ENCODE data around the gene CERS5.
"Not testable (repeated sequence)": the region's sequence is repeated elsewhere in the genome, so short reads cannot be mapped to it uniquely, and the experiment has no call there.

CERS5 gene

GRCh38 chr12:50156641-50157040 lies 10.5 kb downstream of the CERS5 start:
- Histone ChIP-seq H3K4me2 (ENCODE audit: low read length) (no peak overlapping the region), H3K36me3 (ENCODE audit: insufficient read depth, low read length) (peaks cover 6% of the 10 kb centered on the region), H3K9ac (ENCODE audit: low read depth, low read length) (no peak overlapping the region), H3K9me3 (replicated peaks; ENCODE audit: low read length) (no peaks in the 10 kb centered on the region), H3K4me3 (ENCODE audit: low read length) (no peak overlapping the region), H3K4me1 (ENCODE audit: control insufficient read depth, insufficient read depth, low read length) (peaks cover 6% of the 10 kb centered on the region), H3K27me3 (ENCODE audit: control insufficient read depth, insufficient read depth, low read length) (no peaks in the 10 kb centered on the region)

GRCh38 chr12:50154947-50155346 lies 12.2 kb downstream of the CERS5 start:
- not testable (repeated sequence) for H3K9me3 ChIP-seq (replicated peaks; ENCODE audit: low read length); H3K4me3 ChIP-seq (ENCODE audit: low read length)

DNA sequence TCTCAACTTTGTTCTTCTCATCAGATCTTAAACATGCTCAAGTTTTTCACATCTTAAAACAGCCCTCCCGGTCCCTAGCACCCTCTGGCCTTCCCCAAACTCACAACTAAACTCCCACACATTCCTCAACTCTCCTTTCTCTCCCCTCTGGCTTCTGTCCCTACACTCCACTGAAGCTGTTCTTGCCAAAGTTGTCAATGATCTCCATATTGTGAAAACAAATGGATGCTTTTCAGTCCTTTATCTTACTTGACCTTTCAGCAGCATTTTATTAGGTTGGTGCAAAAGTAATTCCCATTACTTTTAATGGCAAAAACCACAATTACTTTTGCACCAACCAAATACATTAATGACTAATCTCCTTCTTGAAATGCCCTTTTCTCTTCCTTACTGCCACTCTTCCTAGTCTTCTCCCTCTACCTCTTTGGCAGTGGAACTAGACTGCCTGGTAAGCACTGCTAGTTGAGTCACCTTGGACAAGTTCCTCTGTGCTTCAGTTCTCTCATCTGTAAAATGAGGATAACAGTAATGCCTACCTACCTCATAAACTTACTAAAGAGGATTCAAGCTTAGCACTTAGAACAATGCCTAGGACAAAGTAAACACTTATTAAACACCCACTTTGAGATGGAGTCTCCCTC lies 16.0 kb downstream of the CERS5 start:
- Histone ChIP-seq H3K4me2 (ENCODE audit: low read length) (no peak overlapping the region), H3K4me1 (ENCODE audit: control insufficient read depth, insufficient read depth, low read length) (no peaks in the 10 kb centered on the region), H3K4me3 (ENCODE audit: low read length) (no peak overlapping the region), H3K27me3 (ENCODE audit: control insufficient read depth, insufficient read depth, low read length) (no peaks in the 10 kb centered on the region), H3K36me3 (ENCODE audit: insufficient read depth, low read length) (peaks cover 2% of the 10 kb centered on the region), H3K9ac (ENCODE audit: low read depth, low read length) (no peak overlapping the region), H3K9me3 (replicated peaks; ENCODE audit: low read length) (no peaks in the 10 kb centered on the region)

More at GRCh38 chr12:50154947-50155346, 12.2 kb downstream of the CERS5 start:
- H3K9ac ChIP-seq (ENCODE audit: low read depth, low read length); H3K36me3 ChIP-seq (ENCODE audit: insufficient read depth, low read length); H3K4me2 ChIP-seq (ENCODE audit: low read length); H3K4me1 ChIP-seq (ENCODE audit: control insufficient read depth, insufficient read depth, low read length); H3K27me3 ChIP-seq (ENCODE audit: control insufficient read depth, insufficient read depth, low read length): not testable (repeated sequence)

GRCh38 chr12:50149311-50149710 lies 17.9 kb downstream of the CERS5 start:
- no peak overlapping the region for H3K4me2 ChIP-seq (ENCODE audit: low read length)
- no peaks in the 10 kb centered on the region for H3K27me3 ChIP-seq (ENCODE audit: control insufficient read depth, insufficient read depth, low read length)
- H3K9ac ChIP-seq (ENCODE audit: low read depth, low read length) = no peak overlapping the region
- no peaks in the 10 kb centered on the region for H3K9me3 ChIP-seq (replicated peaks; ENCODE audit: low read length)
- no peak overlapping the region for H3K4me3 ChIP-seq (ENCODE audit: low read length)
- peaks cover 2% of the 10 kb centered on the region for H3K36me3 ChIP-seq (ENCODE audit: insufficient read depth, low read length)
- H3K4me1 ChIP-seq (ENCODE audit: control insufficient read depth, insufficient read depth, low read length) = no peaks in the 10 kb centered on the region

GRCh38 chr12:50148011-50148410 lies 19.2 kb downstream of the CERS5 start:
- H3K4me1 ChIP-seq (ENCODE audit: control insufficient read depth, insufficient read depth, low read length); H3K27me3 ChIP-seq (ENCODE audit: control insufficient read depth, insufficient read depth, low read length); H3K9me3 ChIP-seq (replicated peaks; ENCODE audit: low read length); H3K4me3 ChIP-seq (ENCODE audit: low read length); H3K36me3 ChIP-seq (ENCODE audit: insufficient read depth, low read length); H3K4me2 ChIP-seq (ENCODE audit: low read length); H3K9ac ChIP-seq (ENCODE audit: low read depth, low read length): not testable (repeated sequence)

DNA sequence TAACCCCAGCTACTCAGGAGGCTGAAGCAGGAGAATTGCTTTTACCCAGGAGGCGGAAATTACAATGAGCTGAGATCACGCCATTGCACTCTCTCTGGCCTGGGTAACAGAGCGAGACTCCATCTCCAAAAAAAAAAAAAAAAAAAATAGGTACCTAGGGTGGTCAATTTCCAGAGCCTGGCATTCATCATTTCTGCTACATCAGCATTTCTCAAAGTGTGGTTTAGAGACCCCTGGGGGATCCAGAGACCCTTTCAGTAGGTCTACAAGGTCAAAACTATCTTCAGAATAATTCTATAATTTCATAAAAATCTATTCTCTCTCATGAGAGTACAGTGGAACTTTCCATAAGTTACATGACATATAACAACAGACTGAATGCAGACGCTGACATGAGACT lies 19.9 kb downstream of the CERS5 start:
- Histone ChIP-seq H3K9me3 (replicated peaks; ENCODE audit: low read length) (no peaks in the 10 kb centered on the region), H3K4me2 (ENCODE audit: low read length) (no peak overlapping the region), H3K4me3 (ENCODE audit: low read length) (no peak overlapping the region), H3K36me3 (ENCODE audit: insufficient read depth, low read length) (peaks cover 13% of the 10 kb centered on the region), H3K27me3 (ENCODE audit: control insufficient read depth, insufficient read depth, low read length) (no peaks in the 10 kb centered on the region), H3K4me1 (ENCODE audit: control insufficient read depth, insufficient read depth, low read length) (no peaks in the 10 kb centered on the region), H3K9ac (ENCODE audit: low read depth, low read length) (no peak overlapping the region)

DNA sequence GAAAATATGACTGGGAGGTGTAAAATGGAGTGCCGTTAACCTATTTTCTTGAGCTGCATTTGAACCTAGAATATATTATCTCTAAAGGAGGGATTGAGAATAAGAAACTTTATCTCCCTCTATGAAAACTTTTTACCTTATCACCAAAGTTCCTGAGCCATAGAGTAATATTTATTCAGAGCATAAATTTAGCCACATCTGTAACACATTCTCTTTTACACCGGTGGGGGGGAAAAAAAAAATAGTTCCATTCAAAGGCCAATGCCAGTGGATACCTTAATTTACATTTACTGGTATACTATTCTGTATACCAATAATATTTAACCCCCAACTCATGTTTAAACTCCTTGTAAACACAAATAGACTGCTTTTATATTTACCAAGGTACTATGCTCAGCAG lies 21.7 kb downstream of the CERS5 start:
- no peak overlapping the region for H3K4me3 ChIP-seq (ENCODE audit: low read length)
- no peak overlapping the region for H3K4me2 ChIP-seq (ENCODE audit: low read length)
- no peak overlapping the region for H3K9ac ChIP-seq (ENCODE audit: low read depth, low read length)
- peaks cover 23% of the 10 kb centered on the region for H3K36me3 ChIP-seq (ENCODE audit: insufficient read depth, low read length)
- no peaks in the 10 kb centered on the region for H3K27me3 ChIP-seq (ENCODE audit: control insufficient read depth, insufficient read depth, low read length)
- no peaks in the 10 kb centered on the region for H3K9me3 ChIP-seq (replicated peaks; ENCODE audit: low read length)
- no peaks in the 10 kb centered on the region for H3K4me1 ChIP-seq (ENCODE audit: control insufficient read depth, insufficient read depth, low read length)

- H3K36me3 ChIP-seq (ENCODE audit: insufficient read depth, low read length) = peaks cover 45% of the 10 kb centered on the region
- no peaks in the 10 kb centered on the region for H3K27me3 ChIP-seq (ENCODE audit: control insufficient read depth, insufficient read depth, low read length)
- no peak overlapping the region for H3K4me2 ChIP-seq (ENCODE audit: low read length)
- H3K9me3 ChIP-seq (replicated peaks; ENCODE audit: low read length) = no peaks in the 10 kb centered on the region
- no peaks in the 10 kb centered on the region for H3K4me1 ChIP-seq (ENCODE audit: control insufficient read depth, insufficient read depth, low read length)
- H3K9ac ChIP-seq (ENCODE audit: low read depth, low read length) = no peak overlapping the region
- H3K4me3 ChIP-seq (ENCODE audit: low read length) = no peak overlapping the region
Measured at GRCh38 chr12:50142993-50143392, 24.2 kb downstream of the CERS5 start.

DNA sequence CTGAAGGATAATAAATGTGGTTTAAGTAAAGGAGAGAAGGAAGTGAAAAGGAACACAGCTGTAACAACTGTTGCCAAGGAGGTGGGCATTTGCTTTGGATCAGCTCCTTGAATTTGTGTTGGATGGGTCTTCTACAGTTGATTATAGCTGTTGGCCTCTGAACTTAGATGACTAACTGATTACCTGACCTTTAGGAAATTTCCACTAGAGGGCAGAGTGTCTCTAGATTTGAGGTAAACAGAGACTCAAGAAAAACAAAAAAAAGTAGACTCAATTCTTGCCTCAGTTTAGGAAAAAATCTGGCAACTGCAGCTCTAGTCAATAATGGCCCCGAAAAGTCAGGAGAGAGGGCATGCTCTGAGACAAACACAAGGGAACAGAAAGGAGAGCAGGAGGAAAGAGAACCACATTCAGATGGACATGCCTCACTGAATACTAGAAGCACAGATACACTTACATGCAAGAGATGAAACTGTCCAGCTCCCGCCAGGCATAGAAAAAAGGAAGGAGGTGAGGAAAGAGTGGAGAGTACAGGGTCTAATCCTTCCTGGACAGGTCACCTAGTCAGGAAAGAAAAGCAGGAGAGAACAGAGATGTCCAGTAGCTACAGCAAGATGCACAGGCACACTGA lies 34.5 kb downstream of the CERS5 start:
- H3K36me3 ChIP-seq (ENCODE audit: insufficient read depth, low read length) = peaks cover 67% of the 10 kb centered on the region
- H3K27me3 ChIP-seq (ENCODE audit: control insufficient read depth, insufficient read depth, low read length) = no peaks in the 10 kb centered on the region
- H3K4me3 ChIP-seq (ENCODE audit: low read length) = no peak overlapping the region
- peaks cover 5% of the 10 kb centered on the region for H3K4me1 ChIP-seq (ENCODE audit: control insufficient read depth, insufficient read depth, low read length)
- H3K9me3 ChIP-seq (replicated peaks; ENCODE audit: low read length) = no peaks in the 10 kb centered on the region
- no peak overlapping the region for H3K9ac ChIP-seq (ENCODE audit: low read depth, low read length)
- H3K4me2 ChIP-seq (ENCODE audit: low read length) = no peak overlapping the region

GRCh38 chr12:50129290-50129689 lies 37.9 kb downstream of the CERS5 start:
- no peaks in the 10 kb centered on the region for H3K4me1 ChIP-seq (ENCODE audit: control insufficient read depth, insufficient read depth, low read length)
- no peaks in the 10 kb centered on the region for H3K9me3 ChIP-seq (replicated peaks; ENCODE audit: low read length)
- no peak overlapping the region for H3K9ac ChIP-seq (ENCODE audit: low read depth, low read length)
- H3K4me2 ChIP-seq (ENCODE audit: low read length) = no peak overlapping the region
- H3K27me3 ChIP-seq (ENCODE audit: control insufficient read depth, insufficient read depth, low read length) = no peaks in the 10 kb centered on the region
- H3K4me3 ChIP-seq (ENCODE audit: low read length) = no peak overlapping the region
- H3K36me3 ChIP-seq (ENCODE audit: insufficient read depth, low read length) = peaks cover 60% of the 10 kb centered on the region

- Histone ChIP-seq H3K4me3 (ENCODE audit: low read length) (no peak overlapping the region), H3K27me3 (ENCODE audit: control insufficient read depth, insufficient read depth, low read length) (no peaks in the 10 kb centered on the region), H3K4me2 (ENCODE audit: low read length) (no peak overlapping the region), H3K4me1 (ENCODE audit: control insufficient read depth, insufficient read depth, low read length) (no peaks in the 10 kb centered on the region), H3K9me3 (replicated peaks; ENCODE audit: low read length) (no peaks in the 10 kb centered on the region), H3K36me3 (ENCODE audit: insufficient read depth, low read length) (peaks cover 50% of the 10 kb centered on the region), H3K9ac (ENCODE audit: low read depth, low read length) (no peak overlapping the region)
Measured at GRCh38 chr12:50127546-50127945, 39.6 kb downstream of the CERS5 start.

DNA sequence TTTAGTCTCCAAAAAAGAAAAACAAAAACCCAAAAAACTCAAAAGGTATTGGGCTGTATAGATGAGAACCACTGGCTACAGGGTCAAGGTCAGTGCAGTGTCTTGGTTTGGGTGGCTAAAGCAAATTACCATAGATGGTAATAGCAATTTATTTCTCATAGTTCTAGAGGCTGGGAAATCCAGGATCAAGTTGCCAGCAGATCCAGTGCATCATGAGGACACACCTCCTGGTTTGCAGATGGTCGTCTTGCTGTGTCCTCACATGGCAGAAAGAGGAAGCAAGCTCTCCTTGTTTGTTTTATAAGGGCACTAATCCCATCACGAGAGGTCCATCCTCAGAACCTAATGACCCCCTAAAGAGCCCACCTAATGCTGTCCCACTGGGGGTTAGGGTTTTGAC lies 44.0 kb downstream of the CERS5 start:
- no peak overlapping the region for H3K4me3 ChIP-seq (ENCODE audit: low read length)
- no peak overlapping the region for H3K4me2 ChIP-seq (ENCODE audit: low read length)
- H3K9me3 ChIP-seq (replicated peaks; ENCODE audit: low read length) = no peaks in the 10 kb centered on the region
- H3K27me3 ChIP-seq (ENCODE audit: control insufficient read depth, insufficient read depth, low read length) = no peaks in the 10 kb centered on the region
- H3K36me3 ChIP-seq (ENCODE audit: insufficient read depth, low read length) = peaks cover 46% of the 10 kb centered on the region
- H3K4me1 ChIP-seq (ENCODE audit: control insufficient read depth, insufficient read depth, low read length) = no peaks in the 10 kb centered on the region
- no peak overlapping the region for H3K9ac ChIP-seq (ENCODE audit: low read depth, low read length)
